Ovary (tissue), 10 donors: ENCODE data around the gene IL1RAPL1. TPM values are rescaled to one million over a fixed set of nuclear protein-coding genes. Genes with fewer than 3 reads are reported as not detected.

Experiments used
- DNase-seq, 5 donors: peaks; one replicate each; pipeline ENCODE4 v3.0.0-alpha.2; 2019 to 2020
- H3K27ac ChIP-seq, 2 donors: fragments of 200-600 bp; one replicate each; pipeline versions ENCODE4 v1.5.1 to v1.8.0; 2019 to 2022
- H3K27me3 ChIP-seq: fragments of 200-600 bp; one replicate; pipeline ENCODE4 v1.8.0; 2022
- H3K36me3 ChIP-seq: fragments of 200-600 bp; sonication (generic); one replicate; pipeline ENCODE4 v1.5.1; 2019
- H3K4me1 ChIP-seq: one replicate; pipeline ENCODE4 v1.8.1; 2013; ENCODE audit warnings: mild to moderate bottlenecking, moderate library complexity; ENCODE audit not compliant: insufficient read depth
- H3K4me3 ChIP-seq: fragments of 200-600 bp; sonication (generic); one replicate; pipeline ENCODE4 v1.5.1; 2017
- H3K9me3 ChIP-seq, 2 donors: fragments of 200-600 bp in 1 of 2; sonication (generic) in 1 of 2; one replicate each; pipeline versions ENCODE4 v1.5.1 to v1.8.1; 2013 to 2019; ENCODE audit warnings: mild to moderate bottlenecking in 1 of 2, moderate library complexity in 1 of 2
- EP300 ChIP-seq: sonication (generic); formaldehyde crosslinking; IDR thresholded peaks from one replicate; pipeline ENCODE4 v1.6.1; 2017; ENCODE audit warnings: antibody characterized with exemption
- POLR2A ChIP-seq: fragments of 450-650 bp; IDR thresholded peaks from one replicate; pipeline ENCODE4 v1.6.1; 2017; ENCODE audit warnings: antibody characterized with exemption, mild to moderate bottlenecking, moderate library complexity
- WGBS, 3 donors: extraction: QIAGEN DNeasy Blood & Tissue Kit in 1 of 3; methylation state at CpG; one replicate each; pipeline versions ENCODE4 v1.1.5 to v1.1.7; 2013 to 2017; 5-methylcytosine and 5-hydroxymethylcytosine counted together
- intact Hi-C, 4 donors: fragments of 100-400 bp; cut with DNase I; formaldehyde crosslinking; loops; one replicate each; pipeline versions ENCODE4 v1.11.0 to v1.15.1; 2022 to 2023
- long read RNA-seq, 3 donors: library from polyadenylated mRNA in 2 of 3; unstranded in 2 of 3; transcript quantifications; one replicate each; pipeline ENCODE4 v2.0.0 and lab custom pipeline, GENCODE V29; 2021 to 2026
- polyA plus RNA-seq, 2 donors: library from polyadenylated mRNA; stranded (reverse); fragments of 200-250 nt in 1 of 2; fragments of 350-450 nt in 1 of 2; fragmentation: Illumina TruSeq in 1 of 2; extraction: RNeasy Lipid Tissue Mini Kit (QIAGEN cat#74804) in 1 of 2; gene quantifications; one replicate each; pipeline ENCODE4 v1.2.3, GENCODE V29; 2013 to 2014
- total RNA-seq, 7 donors: library from RNA; depleted of rRNA in 2 of 7; stranded (reverse); fragments of >200 nt in 2 of 7; fragmentation: NEBNext Ultra II Directional in 3 of 7; extraction: Animal tissue kit (Norgen Biotek cat#: 25700) in 3 of 7; gene quantifications; one replicate each; pipeline versions ENCODE4 v1.1.0 to v1.2.4, GENCODE V29; 2016 to 2023
- TF ChIP-seq, protein P1 (sequence below), 3 donors: fragments of 450-650 bp in 2 of 3; fragments of 200-600 bp in 1 of 3; IDR thresholded peaks; one replicate each; pipeline versions ENCODE4 v1.5.1 to v1.8.0; 2016 to 2022; ENCODE audit warnings: antibody characterized with exemption in 3 of 3, mild to moderate bottlenecking in 1 of 3
- donor health status: DM: no; HTN: no; CAD: no; lungs with moderate emphysema.
- donor health status: DM: no; HTN: no; CAD: no.
- donor health status: Bipolar disorder and iron deficiency.
- donor health status: DM: yes; HTN: yes; CAD: no.
- donor health status: DM: no; HTN: no; CAD: no.
- donor health status: DM: yes; HTN: yes; CAD: no.

IL1RAPL1 gene
- total RNA-seq = 1 to 10 TPM in 2 of 7 donors, under 1 TPM in 5; 0.27 to 1.3 (median 0.80) TPM
- polyA plus RNA-seq = under 1 TPM; 0.23 to 0.32 TPM
- long read RNA-seq, donor 1 = 0 reads
- long read RNA-seq, donor 2 = 0 reads
- long read RNA-seq, donor 3, partial matches to known transcripts = 0 of 1 reads
- long read RNA-seq, donor 3, other reads (novel, unspliced or antisense) = 1 of 1 reads

DNA sequence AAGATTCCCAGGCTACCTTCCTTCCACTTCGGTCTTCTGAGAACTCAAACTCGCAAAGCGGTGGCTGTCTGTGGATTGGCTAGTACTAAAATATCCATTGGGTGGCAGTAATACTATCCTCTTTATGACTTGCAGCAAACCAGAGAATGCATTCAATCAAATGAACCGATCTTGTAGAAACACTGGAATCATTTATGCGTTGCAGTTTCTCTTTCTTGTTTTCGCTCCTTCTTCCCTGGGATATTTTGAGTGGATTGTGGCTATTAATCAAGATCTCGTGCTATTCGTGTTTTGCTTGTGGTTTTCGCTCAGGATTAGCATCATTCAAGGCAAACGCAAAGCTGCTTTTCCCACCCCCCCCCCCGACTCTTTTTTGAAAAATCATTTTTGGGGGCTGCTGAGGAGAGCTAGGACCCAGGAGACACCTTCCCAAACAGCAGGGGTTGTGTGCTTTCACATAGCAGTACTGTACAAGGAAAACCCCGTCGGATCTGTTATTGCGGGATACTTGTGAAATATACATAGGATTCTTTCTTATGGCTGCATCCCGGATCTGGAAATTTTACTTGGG, at the start of gene IL1RAPL1:
IL1RAPL1 (plus strand) TSS at position 466 of the 571 bp plus-strand sequence.
- no peaks in the 10 kb centered on the region for H3K36me3 ChIP-seq
- 16 to 22% (median 18%) methylated on average over 15 of the region's 15 CpGs for WGBS, 3 donors
- no peaks in the 10 kb centered on the region for H3K9me3 ChIP-seq
- no peaks in the 10 kb centered on the region for H3K4me1 ChIP-seq
- no peak within 1 kb of the TSS for H3K27ac ChIP-seq
- DNase-seq = peak in 1 of 5 donors; percentile 18
- peak within 1 kb of the TSS; percentile 32 for H3K4me3 ChIP-seq
- intact Hi-C loops = loop anchor here in 1 of 4 donors (10.0 kb wide), 1 partner anchor 1918 kb away; no protein-coding TSS in a partner anchor
- TF ChIP-seq EP300 (no peak), POLR2A (no peak)
- TF ChIP-seq, protein P1, sequence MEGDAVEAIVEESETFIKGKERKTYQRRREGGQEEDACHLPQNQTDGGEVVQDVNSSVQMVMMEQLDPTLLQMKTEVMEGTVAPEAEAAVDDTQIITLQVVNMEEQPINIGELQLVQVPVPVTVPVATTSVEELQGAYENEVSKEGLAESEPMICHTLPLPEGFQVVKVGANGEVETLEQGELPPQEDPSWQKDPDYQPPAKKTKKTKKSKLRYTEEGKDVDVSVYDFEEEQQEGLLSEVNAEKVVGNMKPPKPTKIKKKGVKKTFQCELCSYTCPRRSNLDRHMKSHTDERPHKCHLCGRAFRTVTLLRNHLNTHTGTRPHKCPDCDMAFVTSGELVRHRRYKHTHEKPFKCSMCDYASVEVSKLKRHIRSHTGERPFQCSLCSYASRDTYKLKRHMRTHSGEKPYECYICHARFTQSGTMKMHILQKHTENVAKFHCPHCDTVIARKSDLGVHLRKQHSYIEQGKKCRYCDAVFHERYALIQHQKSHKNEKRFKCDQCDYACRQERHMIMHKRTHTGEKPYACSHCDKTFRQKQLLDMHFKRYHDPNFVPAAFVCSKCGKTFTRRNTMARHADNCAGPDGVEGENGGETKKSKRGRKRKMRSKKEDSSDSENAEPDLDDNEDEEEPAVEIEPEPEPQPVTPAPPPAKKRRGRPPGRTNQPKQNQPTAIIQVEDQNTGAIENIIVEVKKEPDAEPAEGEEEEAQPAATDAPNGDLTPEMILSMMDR (IDR thresholded peaks at IDR 0.05) = no peak
- H3K27me3 ChIP-seq = no peaks in the 10 kb centered on the region

DNA sequence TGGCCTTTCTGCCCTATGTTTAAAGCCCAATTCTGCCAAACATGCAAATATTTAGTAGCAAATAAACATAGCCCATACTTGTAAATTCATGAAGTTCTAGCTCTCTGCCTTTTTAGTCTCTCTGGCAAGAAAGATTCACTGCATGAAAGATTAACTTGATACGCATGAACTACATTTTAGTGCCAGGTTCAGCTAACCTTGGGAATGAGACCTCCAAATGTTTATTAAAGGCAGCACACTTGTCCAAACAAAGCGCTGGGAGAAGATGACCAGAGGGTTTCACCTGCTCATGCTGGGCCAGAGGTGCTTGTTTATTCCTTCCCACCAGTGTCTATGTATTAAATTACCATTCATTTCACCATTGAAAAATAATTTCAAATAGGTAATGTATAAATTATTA, 44.5 kb upstream of the IL1RAPL1 start:
- Histone ChIP-seq H3K4me1 (no peaks in the 10 kb centered on the region), H3K4me3 (no peak overlapping the region), H3K36me3 (no peaks in the 10 kb centered on the region), H3K27me3 (no peaks in the 10 kb centered on the region), H3K9me3 (no peaks in the 10 kb centered on the region), H3K27ac (no peak overlapping the region)
- DNase-seq = no peak
- 77 to 84% (median 78%) methylated on average over 2 of the region's 2 CpGs for WGBS, 3 donors
- TF ChIP-seq POLR2A = no peak
- no peak for TF ChIP-seq EP300
- TF ChIP-seq, protein P1 (IDR thresholded peaks at IDR 0.05) = no peak
- intact Hi-C loops = no loop called here

DNA sequence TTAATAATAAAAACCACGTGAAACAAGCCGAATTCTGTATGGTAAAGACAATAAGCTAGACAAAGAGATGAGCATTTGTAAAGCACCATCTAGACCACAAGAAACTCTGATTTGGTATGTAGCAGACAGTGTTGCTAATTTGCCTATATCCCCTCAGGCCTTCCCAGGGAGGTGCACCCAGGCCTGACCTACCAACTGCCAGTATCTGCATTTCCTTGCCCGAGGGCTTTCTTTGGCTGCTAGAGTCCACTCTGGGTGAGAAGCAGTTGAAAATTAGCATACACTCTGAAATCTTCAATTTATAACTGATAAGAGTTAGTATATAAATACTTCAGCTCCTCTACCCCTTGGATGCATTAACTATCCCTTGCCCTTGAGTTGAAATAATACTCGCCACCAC, 37.4 kb upstream of the IL1RAPL1 start:
- Histone ChIP-seq H3K27ac (no peak overlapping the region), H3K4me3 (no peak overlapping the region), H3K4me1 (no peaks in the 10 kb centered on the region), H3K36me3 (no peaks in the 10 kb centered on the region), H3K27me3 (no peaks in the 10 kb centered on the region), H3K9me3 (no peaks in the 10 kb centered on the region)
- no peak for TF ChIP-seq EP300
- intact Hi-C loops = no loop called here
- 71 to 78% (median 77%) methylated on average over 4 of the region's 4 CpGs for WGBS, 3 donors
- no peak for DNase-seq

DNA sequence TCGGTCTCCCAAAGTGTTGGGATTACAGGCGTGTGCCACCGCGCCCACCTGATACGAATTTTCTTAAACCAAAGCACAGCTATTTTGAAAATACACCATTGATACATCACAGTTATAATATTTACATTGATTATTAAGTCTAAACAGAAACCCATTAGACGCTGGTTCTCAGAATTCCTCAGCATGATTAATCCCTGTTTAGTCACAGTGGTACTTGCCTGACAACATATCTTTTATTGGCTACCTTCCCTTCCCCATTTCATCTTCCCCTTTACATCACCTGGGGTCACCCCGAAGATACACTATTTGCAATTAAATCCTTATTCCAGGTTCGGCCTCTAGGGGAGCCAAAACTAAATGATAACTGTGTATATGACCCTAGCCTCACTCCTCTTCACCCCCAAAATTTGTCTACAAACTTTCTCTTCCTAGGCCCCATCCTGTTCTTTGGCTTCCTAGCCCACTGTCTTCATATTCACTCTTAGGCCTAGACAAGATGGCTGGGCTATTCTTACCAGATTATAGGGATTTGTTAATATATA, 36.8 kb upstream of the IL1RAPL1 start:
- no peak for DNase-seq
- Histone ChIP-seq H3K27me3 (no peaks in the 10 kb centered on the region), H3K4me1 (no peaks in the 10 kb centered on the region), H3K36me3 (no peaks in the 10 kb centered on the region), H3K9me3 (no peaks in the 10 kb centered on the region), H3K27ac (no peak overlapping the region), H3K4me3 (no peak overlapping the region)
- WGBS, 3 donors = 76 to 82% (median 79%) methylated on average over 8 of the region's 8 CpGs
- TF ChIP-seq, protein P1 (IDR thresholded peaks at IDR 0.05) = no peak
- TF ChIP-seq POLR2A = no peak
- no peak for TF ChIP-seq EP300
- intact Hi-C loops = no loop called here

DNA sequence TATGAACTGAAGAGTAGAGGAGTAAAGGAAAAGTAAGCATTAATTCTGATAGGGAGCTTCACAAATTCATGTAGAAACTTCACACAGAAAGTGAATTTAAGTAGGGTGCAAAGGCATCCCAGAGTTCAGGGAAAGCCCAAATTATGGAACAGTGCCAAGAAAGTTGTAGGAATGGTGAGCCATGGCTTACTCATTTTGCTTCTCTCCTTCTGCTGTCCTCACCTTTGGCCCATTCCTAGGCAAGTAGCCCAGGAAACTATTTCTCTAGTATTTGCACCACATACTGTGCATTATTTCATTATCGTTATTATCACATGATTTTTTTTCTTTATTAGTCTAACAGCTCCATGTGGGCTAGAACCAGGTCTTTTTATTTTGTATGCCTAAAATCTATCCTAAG, 34.9 kb upstream of the IL1RAPL1 start:
- Histone ChIP-seq H3K9me3 (peaks cover 0 to 3% of the 10 kb centered on the region in 2 donors), H3K36me3 (no peaks in the 10 kb centered on the region), H3K27me3 (no peaks in the 10 kb centered on the region), H3K4me1 (no peaks in the 10 kb centered on the region), H3K4me3 (no peak overlapping the region), H3K27ac (no peak overlapping the region)
- intact Hi-C loops = no loop called here
- TF ChIP-seq, protein P1 (IDR thresholded peaks at IDR 0.05) = no peak
- no peak for TF ChIP-seq EP300
- 87 to 97% (median 88%) methylated on average over 1 of the region's 1 CpG for WGBS, 3 donors
- DNase-seq = no peak
